HepG2 (cell line): ENCODE results near the gene MTX2. TPM values are rescaled to one million over a fixed set of nuclear protein-coding genes. Genes with fewer than 3 reads are reported as not detected.

Experiments used
- EED ChIP-seq: sonication (generic); formaldehyde crosslinking; IDR thresholded peaks from 2 replicates; pipeline ENCODE4 v1.5.0; 2020; ENCODE audit warnings: mild to moderate bottlenecking, missing genetic modification reagents
- GABPA ChIP-seq, 2 experiments: IDR thresholded peaks; 2 replicates each; pipeline ENCODE4 v1.6.1; 2011 to 2016; ENCODE audit warnings: low read depth in 2 of 2, low read length in 1 of 2, missing biosample characterization in 1 of 2, missing genetic modification characterization in 1 of 2
- GABPB1 ChIP-seq: IDR thresholded peaks from 2 replicates; pipeline ENCODE4 v1.6.1; 2016; ENCODE audit warnings: mild to moderate bottlenecking, missing genetic modification reagents, moderate library complexity, missing compliant biosample characterization
- HDAC1 ChIP-seq: sonication (generic); formaldehyde crosslinking; IDR thresholded peaks from 2 replicates; pipeline ENCODE4 v1.5.1; 2020; ENCODE audit warnings: mild to moderate bottlenecking, missing genetic modification reagents
- RAD51 ChIP-seq: fragments of 450-650 bp; IDR thresholded peaks from 2 replicates; pipeline ENCODE4 v1.6.1; 2016; ENCODE audit warnings: borderline replicate concordance
- RARA ChIP-seq: IDR thresholded peaks from 2 replicates; pipeline ENCODE4 v1.6.1; 2016; ENCODE audit warnings: missing genetic modification reagents, missing compliant biosample characterization
- TBX2 ChIP-seq: sonication (generic); formaldehyde crosslinking; IDR thresholded peaks from 2 replicates; pipeline ENCODE4 v1.5.0; 2020; ENCODE audit warnings: missing genetic modification reagents, mild to moderate bottlenecking, borderline replicate concordance
- U2AF2 ChIP-seq: fragments of 200-400 bp; formaldehyde crosslinking; IDR thresholded peaks from 2 replicates; pipeline ENCODE4 v1.6.1; 2017; ENCODE audit warnings: low read depth, mild to moderate bottlenecking, low read length
- ZBTB7A ChIP-seq: sonication (generic); formaldehyde crosslinking; IDR thresholded peaks from 2 replicates; pipeline ENCODE4 v1.8.0; 2022; ENCODE audit warnings: mild to moderate bottlenecking, missing genetic modification reagents
- ZNF235 ChIP-seq: sonication (generic); formaldehyde crosslinking; IDR thresholded peaks from 2 replicates; pipeline ENCODE4 v1.8.1; 2023; ENCODE audit warnings: mild to moderate bottlenecking, missing genetic modification reagents, borderline replicate concordance
- ZNF563 ChIP-seq: sonication (generic); formaldehyde crosslinking; IDR thresholded peaks from 2 replicates; pipeline ENCODE4 v1.8.0; 2022; ENCODE audit warnings: mild to moderate bottlenecking, moderate library complexity, missing genetic modification reagents
- ZNF597 ChIP-seq: sonication (generic); formaldehyde crosslinking; IDR thresholded peaks from 2 replicates; pipeline ENCODE4 v1.5.0; 2020; ENCODE audit warnings: missing genetic modification reagents
- ZNF674 ChIP-seq: sonication (generic); formaldehyde crosslinking; IDR thresholded peaks from 2 replicates; pipeline ENCODE4 v1.5.0; 2020; ENCODE audit warnings: low read depth, mild to moderate bottlenecking, missing genetic modification reagents
- ZNF724P ChIP-seq: sonication (generic); formaldehyde crosslinking; IDR thresholded peaks from 2 replicates; pipeline ENCODE4 v1.8.0; 2022; ENCODE audit warnings: missing genetic modification reagents, borderline replicate concordance
- ZNF766 ChIP-seq: sonication (generic); formaldehyde crosslinking; IDR thresholded peaks from 2 replicates; pipeline ENCODE4 v1.5.0; 2020; ENCODE audit warnings: missing genetic modification reagents, borderline replicate concordance
- ZSCAN25 ChIP-seq: sonication (generic); formaldehyde crosslinking; IDR thresholded peaks from 2 replicates; pipeline ENCODE4 v1.8.0; 2022; ENCODE audit warnings: mild to moderate bottlenecking, missing genetic modification reagents
- polyA plus RNA-seq, 8 experiments: library from polyadenylated mRNA; depleted of rRNA in 3 of 8; stranded (reverse) in 7 of 8; unstranded in 1 of 8; fragments of >200 nt; fragmentation: Illumina TruSeq in 4 of 8; extraction: Trizol in 4 of 8; gene quantifications; 2 replicates each; pipeline versions ENCODE4 v1.2.1 to v1.2.3, GENCODE V29; 2011 to 2016; ENCODE audit warnings: low read depth in 4 of 8, missing spikeins in 1 of 8, mixed read lengths in 1 of 8; ENCODE audit not compliant: insufficient read depth in 1 of 8
- total RNA-seq, 5 experiments: library from RNA; depleted of rRNA; stranded (reverse); fragments of >200 nt; fragmentation: Illumina TruSeq; extraction: Trizol; gene quantifications; 2 replicates each; pipeline ENCODE4 v1.2.3, GENCODE V29; 2016; ENCODE audit warnings: low read depth in 1 of 5
- TF ChIP-seq, protein P1 (sequence below): IDR thresholded peaks from 2 replicates; pipeline ENCODE4 v1.6.1; 2016; ENCODE audit warnings: low read depth, borderline replicate concordance
- TF ChIP-seq, protein P2 (sequence below): sonication (generic); formaldehyde crosslinking; IDR thresholded peaks from 2 replicates; pipeline ENCODE4 v1.4.0; 2020; ENCODE audit warnings: missing genetic modification reagents
- TF ChIP-seq, protein P3 (sequence below): sonication (generic); formaldehyde crosslinking; IDR thresholded peaks from 2 replicates; pipeline ENCODE4 v1.8.1; 2023; ENCODE audit warnings: mild to moderate bottlenecking, inconsistent platforms, moderate library complexity, missing genetic modification reagents, borderline replicate concordance
- TF ChIP-seq, protein P4 (sequence below): sonication (generic); formaldehyde crosslinking; IDR thresholded peaks from 2 replicates; pipeline ENCODE4 v1.5.0; 2020; ENCODE audit warnings: missing genetic modification reagents
- TF ChIP-seq, protein P5 (sequence below): sonication (generic); formaldehyde crosslinking; IDR thresholded peaks from 2 replicates; pipeline ENCODE4 v1.5.0; 2020; ENCODE audit warnings: mild to moderate bottlenecking, missing genetic modification reagents

The MTX2 gene
- total and polyA plus RNA-seq, 2 of the 13 experiments (the other 11 are each of a cell fraction or from before 2014, with no cell fraction given) = 58.1 to 75.7 TPM

DNA sequence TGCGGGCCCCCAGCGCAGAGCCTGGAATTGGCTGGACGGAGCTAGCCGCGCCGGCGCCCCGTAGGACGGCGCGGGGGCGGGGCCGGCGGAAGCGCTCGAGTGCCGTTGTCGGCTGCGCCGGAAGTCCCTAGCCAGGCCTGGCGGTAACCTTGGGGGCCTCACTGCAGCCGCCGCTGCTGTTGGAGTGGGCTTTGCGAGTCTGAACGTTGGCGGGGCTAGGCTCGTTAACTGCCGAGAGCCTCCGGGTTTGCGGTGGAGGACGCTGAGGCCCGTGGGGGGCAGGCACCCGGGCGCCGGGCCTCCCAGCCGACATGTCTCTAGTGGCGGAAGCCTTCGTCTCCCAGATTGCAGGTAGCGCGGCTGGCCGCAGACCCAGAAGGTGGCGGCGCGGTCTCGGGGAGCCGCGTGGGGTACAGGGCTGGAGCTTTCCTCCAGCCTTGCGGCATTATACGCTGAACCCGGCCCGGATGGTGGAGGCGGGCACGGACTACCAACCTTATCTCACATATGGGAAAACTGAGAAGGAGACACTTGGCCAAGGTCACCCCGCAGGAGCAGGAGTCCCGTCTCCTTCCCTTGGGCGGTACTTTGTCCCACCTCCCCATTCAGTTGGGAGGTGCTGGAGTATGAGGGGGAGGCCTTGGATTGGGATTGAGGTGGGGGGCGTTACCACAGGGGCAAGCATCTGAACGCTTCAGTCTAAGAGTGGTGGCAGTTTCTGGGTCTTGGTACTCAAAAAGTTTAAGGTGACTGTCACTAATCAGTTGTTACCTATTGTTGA is at the start of gene MTX2 (continued):
- TF ChIP-seq ZNF597 (CRISPR knock-in tag) (no peak), ZNF766 (CRISPR knock-in tag) (no peak; the same call in 1 of the 2 replicates), TBX2 (peak; percentile 96), ZNF235 (CRISPR knock-in tag) (peak; percentile 87; the same call in 1 of the 2 replicates), ZSCAN25 (CRISPR knock-in tag) (0 out of 2 replicates have a peak, but pooled peaks have one; percentile 29), HDAC1 (CRISPR knock-in tag) (peak; percentile 82), ZNF674 (peak; percentile 39; the same call in 1 of the 2 replicates), ZBTB7A (CRISPR knock-in tag) (no peak), ZNF563 (CRISPR knock-in tag) (peak; percentile 97), GABPB1 (CRISPR knock-in tag) (peak; percentile 99), GABPA (IDR thresholded peaks at IDR 0.05; ENCODE audit: low read depth, low read length) (peak; percentile 88), GABPA (CRISPR knock-in tag; IDR thresholded peaks at IDR 0.05; ENCODE audit: low read depth) (peak; percentile 91), RARA (CRISPR knock-in tag) (no peak; the same call in 1 of the 2 replicates), U2AF2 (no peak), EED (CRISPR knock-in tag) (peak; percentile 99), ZNF724P (CRISPR knock-in tag) (peak; percentile 82), RAD51 (no peak)
- TF ChIP-seq, protein P1, sequence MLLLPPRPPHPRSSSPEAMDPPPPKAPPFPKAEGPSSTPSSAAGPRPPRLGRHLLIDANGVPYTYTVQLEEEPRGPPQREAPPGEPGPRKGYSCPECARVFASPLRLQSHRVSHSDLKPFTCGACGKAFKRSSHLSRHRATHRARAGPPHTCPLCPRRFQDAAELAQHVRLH (CRISPR knock-in tag) = peak; percentile 29; the same call in 1 of the 2 replicates
- TF ChIP-seq, protein P2, sequence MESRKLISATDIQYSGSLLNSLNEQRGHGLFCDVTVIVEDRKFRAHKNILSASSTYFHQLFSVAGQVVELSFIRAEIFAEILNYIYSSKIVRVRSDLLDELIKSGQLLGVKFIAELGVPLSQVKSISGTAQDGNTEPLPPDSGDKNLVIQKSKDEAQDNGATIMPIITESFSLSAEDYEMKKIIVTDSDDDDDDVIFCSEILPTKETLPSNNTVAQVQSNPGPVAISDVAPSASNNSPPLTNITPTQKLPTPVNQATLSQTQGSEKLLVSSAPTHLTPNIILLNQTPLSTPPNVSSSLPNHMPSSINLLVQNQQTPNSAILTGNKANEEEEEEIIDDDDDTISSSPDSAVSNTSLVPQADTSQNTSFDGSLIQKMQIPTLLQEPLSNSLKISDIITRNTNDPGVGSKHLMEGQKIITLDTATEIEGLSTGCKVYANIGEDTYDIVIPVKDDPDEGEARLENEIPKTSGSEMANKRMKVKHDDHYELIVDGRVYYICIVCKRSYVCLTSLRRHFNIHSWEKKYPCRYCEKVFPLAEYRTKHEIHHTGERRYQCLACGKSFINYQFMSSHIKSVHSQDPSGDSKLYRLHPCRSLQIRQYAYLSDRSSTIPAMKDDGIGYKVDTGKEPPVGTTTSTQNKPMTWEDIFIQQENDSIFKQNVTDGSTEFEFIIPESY (CRISPR knock-in tag) = no peak
- TF ChIP-seq, protein P3, sequence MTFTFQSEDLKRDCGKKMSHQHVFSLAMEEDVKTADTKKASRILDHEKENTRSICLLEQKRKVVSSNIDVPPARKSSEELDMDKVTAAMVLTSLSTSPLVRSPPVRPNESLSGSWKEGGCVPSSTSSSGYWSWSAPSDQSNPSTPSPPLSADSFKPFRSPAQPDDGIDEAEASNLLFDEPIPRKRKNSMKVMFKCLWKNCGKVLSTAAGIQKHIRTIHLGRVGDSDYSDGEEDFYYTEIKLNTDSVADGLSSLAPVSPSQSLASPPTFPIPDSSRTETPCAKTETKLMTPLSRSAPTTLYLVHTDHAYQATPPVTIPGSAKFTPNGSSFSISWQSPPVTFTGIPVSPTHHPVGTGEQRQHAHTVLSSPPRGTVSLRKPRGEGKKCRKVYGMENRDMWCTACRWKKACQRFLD (CRISPR knock-in tag) = peak; percentile 94
- TF ChIP-seq, protein P4, sequence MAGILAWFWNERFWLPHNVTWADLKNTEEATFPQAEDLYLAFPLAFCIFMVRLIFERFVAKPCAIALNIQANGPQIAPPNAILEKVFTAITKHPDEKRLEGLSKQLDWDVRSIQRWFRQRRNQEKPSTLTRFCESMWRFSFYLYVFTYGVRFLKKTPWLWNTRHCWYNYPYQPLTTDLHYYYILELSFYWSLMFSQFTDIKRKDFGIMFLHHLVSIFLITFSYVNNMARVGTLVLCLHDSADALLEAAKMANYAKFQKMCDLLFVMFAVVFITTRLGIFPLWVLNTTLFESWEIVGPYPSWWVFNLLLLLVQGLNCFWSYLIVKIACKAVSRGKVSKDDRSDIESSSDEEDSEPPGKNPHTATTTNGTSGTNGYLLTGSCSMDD = no peak; the same call in 1 of the 2 replicates
- TF ChIP-seq, protein P5, sequence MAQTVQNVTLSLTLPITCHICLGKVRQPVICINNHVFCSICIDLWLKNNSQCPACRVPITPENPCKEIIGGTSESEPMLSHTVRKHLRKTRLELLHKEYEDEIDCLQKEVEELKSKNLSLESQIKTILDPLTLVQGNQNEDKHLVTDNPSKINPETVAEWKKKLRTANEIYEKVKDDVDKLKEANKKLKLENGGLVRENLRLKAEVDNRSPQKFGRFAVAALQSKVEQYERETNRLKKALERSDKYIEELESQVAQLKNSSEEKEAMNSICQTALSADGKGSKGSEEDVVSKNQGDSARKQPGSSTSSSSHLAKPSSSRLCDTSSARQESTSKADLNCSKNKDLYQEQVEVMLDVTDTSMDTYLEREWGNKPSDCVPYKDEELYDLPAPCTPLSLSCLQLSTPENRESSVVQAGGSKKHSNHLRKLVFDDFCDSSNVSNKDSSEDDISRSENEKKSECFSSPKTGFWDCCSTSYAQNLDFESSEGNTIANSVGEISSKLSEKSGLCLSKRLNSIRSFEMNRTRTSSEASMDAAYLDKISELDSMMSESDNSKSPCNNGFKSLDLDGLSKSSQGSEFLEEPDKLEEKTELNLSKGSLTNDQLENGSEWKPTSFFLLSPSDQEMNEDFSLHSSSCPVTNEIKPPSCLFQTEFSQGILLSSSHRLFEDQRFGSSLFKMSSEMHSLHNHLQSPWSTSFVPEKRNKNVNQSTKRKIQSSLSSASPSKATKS (CRISPR knock-in tag) = peak; percentile 92; the same call in 1 of the 2 replicates
